Liver (tissue), 9 donors: ENCODE data around the gene MAN2A1. TPM values are rescaled to one million over a fixed set of nuclear protein-coding genes. Genes with fewer than 3 reads are reported as not detected.

Experiments
- DNase-seq: peaks from one replicate; pipeline ENCODE4 v3.0.0-alpha.2; 2017; ENCODE audit warnings: low spot score
- H3K27ac ChIP-seq, 2 donors: one replicate each; pipeline ENCODE4 v1.7.0; 2013; ENCODE audit warnings: inconsistent platforms in 2 of 2, low read length in 2 of 2, control low read depth in 1 of 2, low read depth in 1 of 2, mild to moderate bottlenecking in 1 of 2
- H3K27me3 ChIP-seq, 4 donors: one replicate each; pipeline versions ENCODE4 v1.6.1 to v1.7.0; 2013; ENCODE audit warnings: low read length in 3 of 4, inconsistent platforms in 1 of 4, mild to moderate bottlenecking in 1 of 4, moderate library complexity in 1 of 4; ENCODE audit not compliant: control insufficient read depth in 4 of 4, insufficient read depth in 4 of 4
- H3K36me3 ChIP-seq, 4 donors: one replicate each; pipeline versions ENCODE4 v1.6.1 to v1.7.0; 2013; ENCODE audit warnings: low read length in 3 of 4, mild to moderate bottlenecking in 3 of 4, low read depth in 1 of 4, moderate library complexity in 1 of 4; ENCODE audit not compliant: control insufficient read depth in 4 of 4, insufficient read depth in 3 of 4
- H3K4me1 ChIP-seq, 4 donors: one replicate each; pipeline versions ENCODE4 v1.6.1 to v1.7.0; 2013; ENCODE audit warnings: low read length in 3 of 4, mild to moderate bottlenecking in 3 of 4, moderate library complexity in 1 of 4; ENCODE audit not compliant: control insufficient read depth in 4 of 4, insufficient read depth in 4 of 4
- H3K4me3 ChIP-seq, 3 donors: one replicate each; pipeline versions ENCODE4 v1.6.1 to v1.7.0; 2013; ENCODE audit warnings: low read length in 3 of 3, control low read depth in 1 of 3, low read depth in 1 of 3, mild to moderate bottlenecking in 1 of 3
- H3K9ac ChIP-seq, 2 donors: one replicate each; pipeline ENCODE4 v1.7.0; 2013; ENCODE audit warnings: low read length in 2 of 2, mild to moderate bottlenecking in 2 of 2, moderate library complexity in 2 of 2, control low read depth in 1 of 2, low read depth in 1 of 2
- H3K9me3 ChIP-seq, 4 donors: one replicate each; pipeline versions ENCODE4 v1.6.1 to v1.7.0; 2013; ENCODE audit warnings: low read length in 3 of 4; ENCODE audit not compliant: control insufficient read depth in 4 of 4
- EGR1 ChIP-seq, 2 donors: IDR thresholded peaks; 2 replicates each; pipeline ENCODE4 v1.6.1; 2016 to 2018; ENCODE audit warnings: antibody characterized with exemption in 2 of 2, low read depth in 2 of 2
- FOXA1 ChIP-seq: IDR thresholded peaks from 2 replicates; pipeline ENCODE4 v1.6.1; 2016; ENCODE audit warnings: antibody characterized with exemption
- FOXA2 ChIP-seq: IDR thresholded peaks from 2 replicates; pipeline ENCODE4 v1.6.1; 2016; ENCODE audit warnings: antibody characterized with exemption
- GABPA ChIP-seq, 2 donors: IDR thresholded peaks in 1 of 2; conservative IDR thresholded peaks in 1 of 2; 2 replicates each; pipeline ENCODE4 v1.6.1; 2016; ENCODE audit warnings: antibody characterized with exemption in 2 of 2, mild to moderate bottlenecking in 1 of 2, moderate library complexity in 1 of 2
- HNF4A ChIP-seq, 2 donors: conservative IDR thresholded peaks; 2 replicates each; pipeline ENCODE4 v1.6.1; 2016; ENCODE audit warnings: antibody characterized with exemption in 2 of 2, mild to moderate bottlenecking in 2 of 2
- JUND ChIP-seq, 2 donors: IDR thresholded peaks; 2 replicates each; pipeline ENCODE4 v1.6.1; 2016; ENCODE audit warnings: antibody characterized with exemption in 2 of 2
- RAD21 ChIP-seq, 2 donors: IDR thresholded peaks; 2 replicates each; pipeline ENCODE4 v1.6.1; 2016; ENCODE audit warnings: antibody characterized with exemption in 2 of 2, mild to moderate bottlenecking in 2 of 2
- RXRA ChIP-seq, 2 donors: IDR thresholded peaks; 2 replicates each; pipeline ENCODE4 v1.6.1; 2017 to 2018; ENCODE audit warnings: antibody characterized with exemption in 2 of 2, mild to moderate bottlenecking in 1 of 2
- TAF1 ChIP-seq: conservative IDR thresholded peaks from 2 replicates; pipeline ENCODE4 v1.6.1; 2016; ENCODE audit warnings: antibody characterized with exemption, mild to moderate bottlenecking
- YY1 ChIP-seq: IDR thresholded peaks from 2 replicates; pipeline ENCODE4 v1.6.1; 2016; ENCODE audit warnings: antibody characterized with exemption, mild to moderate bottlenecking
- WGBS: extraction: QIAGEN DNeasy Blood & Tissue Kit; methylation state at CpG from one replicate; pipeline ENCODE4 v1.1.7; 2013; 5-methylcytosine and 5-hydroxymethylcytosine counted together
- polyA plus RNA-seq, 2 donors: library from polyadenylated mRNA; stranded (reverse) in 1 of 2; unstranded in 1 of 2; fragments of 200-250 nt in 1 of 2; fragments of >200 nt in 1 of 2; fragmentation: Nextera tagmentation in 1 of 2; extraction: Ambion mirVana in 1 of 2; gene quantifications; one replicate each; pipeline versions ENCODE4 v1.2.1 to v1.2.3, GENCODE V29; 2013 to 2015
- total RNA-seq, 2 donors: library from RNA; depleted of rRNA; stranded (reverse); fragments of >200 nt; gene quantifications; one replicate each; pipeline ENCODE4 v1.2.3, GENCODE V29; 2014
- TF ChIP-seq, protein P1 (sequence below): IDR thresholded peaks from 2 replicates; pipeline ENCODE4 v1.6.1; 2016; ENCODE audit warnings: antibody characterized with exemption
- TF ChIP-seq, protein P2 (sequence below): IDR thresholded peaks from 2 replicates; pipeline ENCODE4 v1.6.1; 2016; ENCODE audit warnings: antibody characterized with exemption
- TF ChIP-seq, protein P3 (sequence below): IDR thresholded peaks from 2 replicates; pipeline ENCODE4 v1.6.1; 2016; ENCODE audit warnings: antibody characterized with exemption, mild to moderate bottlenecking
- TF ChIP-seq, protein P4 (sequence below): IDR thresholded peaks from 2 replicates; pipeline ENCODE4 v1.6.1; 2016; ENCODE audit warnings: antibody characterized with exemption
- donor health status: healthy.
- donor health status: healthy.
- donor health status: healthy.
- donor health status: healthy.
- donor health status: healthy.

The MAN2A1 gene
- total and polyA plus RNA-seq, 4 donors: 21.4 to 82.8 (median 47.3) TPM

DNA sequence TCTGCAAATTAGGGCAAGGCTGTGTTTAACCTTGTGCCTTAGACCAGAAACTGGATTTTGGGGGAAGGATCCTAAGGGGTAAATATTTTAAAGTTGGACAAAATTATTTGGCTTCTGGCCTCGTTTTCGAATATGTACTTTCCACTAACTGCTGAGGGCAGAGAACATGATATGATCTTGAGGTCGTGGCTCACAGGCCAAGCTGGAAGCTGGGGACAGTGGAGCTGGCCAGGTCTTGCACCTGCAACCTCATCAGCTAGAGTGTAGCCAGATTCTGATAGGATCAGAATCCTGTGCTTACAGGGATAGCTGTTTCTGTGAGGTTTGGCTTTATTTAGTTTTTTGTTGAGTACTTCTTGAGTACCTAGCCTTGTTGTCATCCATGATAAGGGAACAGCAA is 24.9 kb downstream of the MAN2A1 start:
- peaks cover 3 to 14% (median 5%) of the 10 kb centered on the region in 4 donors for H3K36me3 ChIP-seq
- no peak for DNase-seq
- H3K9ac ChIP-seq: no peak overlapping the region
- H3K9me3 ChIP-seq: no peaks in the 10 kb centered on the region
- H3K27ac ChIP-seq: no peak overlapping the region
- no peaks in the 10 kb centered on the region for H3K27me3 ChIP-seq
- peaks cover 6 to 25% (median 10%) of the 10 kb centered on the region in 4 donors for H3K4me1 ChIP-seq
- no peak overlapping the region for H3K4me3 ChIP-seq
- TF ChIP-seq RXRA (IDR thresholded peaks at IDR 0.05) (peak; percentile 41 to 53), GABPA (IDR thresholded peaks at IDR 0.05 in 1 of 2, conservative IDR thresholded peaks at IDR 0.05 in 1 of 2) (no peak), HNF4A (conservative IDR thresholded peaks at IDR 0.05) (peak; percentile 68 to 75), YY1 (peak; percentile 20)
- TF ChIP-seq, protein P1, sequence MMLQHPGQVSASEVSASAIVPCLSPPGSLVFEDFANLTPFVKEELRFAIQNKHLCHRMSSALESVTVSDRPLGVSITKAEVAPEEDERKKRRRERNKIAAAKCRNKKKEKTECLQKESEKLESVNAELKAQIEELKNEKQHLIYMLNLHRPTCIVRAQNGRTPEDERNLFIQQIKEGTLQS: no peak
- WGBS: 19% methylated on average over 3 of the region's 3 CpGs

DNA sequence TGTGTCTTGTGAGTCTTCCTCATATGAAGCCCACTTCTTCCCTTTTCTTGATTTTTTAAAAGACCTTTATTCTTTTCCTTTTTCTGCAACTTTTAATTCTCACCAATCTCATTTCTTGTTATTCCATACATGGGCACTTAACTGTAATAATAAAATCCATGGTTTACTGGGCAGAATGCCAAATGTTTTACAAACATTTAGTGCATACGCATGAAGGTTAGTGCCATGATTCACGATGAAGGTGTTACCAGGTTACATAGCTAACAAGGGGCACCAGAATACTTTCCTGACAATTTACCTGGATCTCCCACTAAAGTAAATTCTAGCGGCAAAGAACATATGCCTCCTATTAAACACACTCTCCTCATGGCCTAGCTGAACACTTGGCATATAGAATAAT is 28.5 kb downstream of the MAN2A1 start:
- TF ChIP-seq RAD21 (IDR thresholded peaks at IDR 0.05) (no peak), JUND (IDR thresholded peaks at IDR 0.05) (no peak), HNF4A (conservative IDR thresholded peaks at IDR 0.05) (no peak), YY1 (no peak), TAF1 (no peak), EGR1 (IDR thresholded peaks at IDR 0.05; ENCODE audit: low read depth in 2 of 2) (no peak), FOXA2 (no peak), FOXA1 (no peak)
- TF ChIP-seq, protein P2, sequence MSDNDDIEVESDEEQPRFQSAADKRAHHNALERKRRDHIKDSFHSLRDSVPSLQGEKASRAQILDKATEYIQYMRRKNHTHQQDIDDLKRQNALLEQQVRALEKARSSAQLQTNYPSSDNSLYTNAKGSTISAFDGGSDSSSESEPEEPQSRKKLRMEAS: no peak
- TF ChIP-seq, protein P1: no peak
- TF ChIP-seq, protein P3, sequence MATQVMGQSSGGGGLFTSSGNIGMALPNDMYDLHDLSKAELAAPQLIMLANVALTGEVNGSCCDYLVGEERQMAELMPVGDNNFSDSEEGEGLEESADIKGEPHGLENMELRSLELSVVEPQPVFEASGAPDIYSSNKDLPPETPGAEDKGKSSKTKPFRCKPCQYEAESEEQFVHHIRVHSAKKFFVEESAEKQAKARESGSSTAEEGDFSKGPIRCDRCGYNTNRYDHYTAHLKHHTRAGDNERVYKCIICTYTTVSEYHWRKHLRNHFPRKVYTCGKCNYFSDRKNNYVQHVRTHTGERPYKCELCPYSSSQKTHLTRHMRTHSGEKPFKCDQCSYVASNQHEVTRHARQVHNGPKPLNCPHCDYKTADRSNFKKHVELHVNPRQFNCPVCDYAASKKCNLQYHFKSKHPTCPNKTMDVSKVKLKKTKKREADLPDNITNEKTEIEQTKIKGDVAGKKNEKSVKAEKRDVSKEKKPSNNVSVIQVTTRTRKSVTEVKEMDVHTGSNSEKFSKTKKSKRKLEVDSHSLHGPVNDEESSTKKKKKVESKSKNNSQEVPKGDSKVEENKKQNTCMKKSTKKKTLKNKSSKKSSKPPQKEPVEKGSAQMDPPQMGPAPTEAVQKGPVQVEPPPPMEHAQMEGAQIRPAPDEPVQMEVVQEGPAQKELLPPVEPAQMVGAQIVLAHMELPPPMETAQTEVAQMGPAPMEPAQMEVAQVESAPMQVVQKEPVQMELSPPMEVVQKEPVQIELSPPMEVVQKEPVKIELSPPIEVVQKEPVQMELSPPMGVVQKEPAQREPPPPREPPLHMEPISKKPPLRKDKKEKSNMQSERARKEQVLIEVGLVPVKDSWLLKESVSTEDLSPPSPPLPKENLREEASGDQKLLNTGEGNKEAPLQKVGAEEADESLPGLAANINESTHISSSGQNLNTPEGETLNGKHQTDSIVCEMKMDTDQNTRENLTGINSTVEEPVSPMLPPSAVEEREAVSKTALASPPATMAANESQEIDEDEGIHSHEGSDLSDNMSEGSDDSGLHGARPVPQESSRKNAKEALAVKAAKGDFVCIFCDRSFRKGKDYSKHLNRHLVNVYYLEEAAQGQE: no peak
- TF ChIP-seq, protein P4, sequence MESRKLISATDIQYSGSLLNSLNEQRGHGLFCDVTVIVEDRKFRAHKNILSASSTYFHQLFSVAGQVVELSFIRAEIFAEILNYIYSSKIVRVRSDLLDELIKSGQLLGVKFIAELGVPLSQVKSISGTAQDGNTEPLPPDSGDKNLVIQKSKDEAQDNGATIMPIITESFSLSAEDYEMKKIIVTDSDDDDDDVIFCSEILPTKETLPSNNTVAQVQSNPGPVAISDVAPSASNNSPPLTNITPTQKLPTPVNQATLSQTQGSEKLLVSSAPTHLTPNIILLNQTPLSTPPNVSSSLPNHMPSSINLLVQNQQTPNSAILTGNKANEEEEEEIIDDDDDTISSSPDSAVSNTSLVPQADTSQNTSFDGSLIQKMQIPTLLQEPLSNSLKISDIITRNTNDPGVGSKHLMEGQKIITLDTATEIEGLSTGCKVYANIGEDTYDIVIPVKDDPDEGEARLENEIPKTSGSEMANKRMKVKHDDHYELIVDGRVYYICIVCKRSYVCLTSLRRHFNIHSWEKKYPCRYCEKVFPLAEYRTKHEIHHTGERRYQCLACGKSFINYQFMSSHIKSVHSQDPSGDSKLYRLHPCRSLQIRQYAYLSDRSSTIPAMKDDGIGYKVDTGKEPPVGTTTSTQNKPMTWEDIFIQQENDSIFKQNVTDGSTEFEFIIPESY: no peak
- no peak overlapping the region for H3K9ac ChIP-seq
- H3K36me3 ChIP-seq: peaks cover 2 to 14% (median 4%) of the 10 kb centered on the region in 4 donors
- H3K27me3 ChIP-seq: no peaks in the 10 kb centered on the region
- peaks cover 0 to 10% (median 4%) of the 10 kb centered on the region in 4 donors for H3K4me1 ChIP-seq
- H3K9me3 ChIP-seq: no peaks in the 10 kb centered on the region
- no peak overlapping the region for H3K4me3 ChIP-seq
- 81% methylated on average over 3 of the region's 3 CpGs for WGBS
- DNase-seq: no peak
- no peak overlapping the region for H3K27ac ChIP-seq
